Activated CD4-positive, alpha-beta T cell treated with anti-CD3 and anti-CD28 coated beads, Interleukin-2, amount 10 ng/mL, durations not matched to agents 7 days and 5 days (primary cell): Measurements from ENCODE around the gene CXCR2. TPM values are rescaled to one million over a fixed set of nuclear protein-coding genes. Genes with fewer than 3 reads are reported as not detected.
A peak's percentile ranks its signal among the peaks of the same experiment; 100 is the strongest.
"Not testable (repeated sequence)": the region's sequence is repeated elsewhere in the genome, so short reads cannot be mapped to it uniquely, and the experiment has no call there.

Source experiments
- CTCF ChIA-PET: fragments of 350-600 bp; sonication (Branson Sonifier 250); formaldehyde crosslinking; loops from one replicate; lab custom pipeline; 2021; ENCODE audit warnings: antibody characterized with exemption; lab: Charles Lee
- POLR2A ChIA-PET: fragments of 350-600 bp; sonication (Branson Sonifier 250); formaldehyde crosslinking; loops from one replicate; lab custom pipeline; 2021; ENCODE audit warnings: antibody characterized with exemption; lab: Charles Lee
- DNase-seq: peaks from one replicate; pipeline ENCODE4 v3.0.0-alpha.2; 2020
- H3K27ac Mint-ChIP-seq: one replicate; pipeline ENCODE4 v1.8.0; 2021; ENCODE audit warnings: mild to moderate bottlenecking, moderate library complexity, mixed read lengths
- H3K27me3 Mint-ChIP-seq: one replicate; pipeline ENCODE4 v1.8.0; 2021; ENCODE audit warnings: mixed read lengths
- H3K36me3 Mint-ChIP-seq: one replicate; pipeline ENCODE4 v1.8.0; 2021; ENCODE audit warnings: low read depth, mixed read lengths
- H3K4me1 Mint-ChIP-seq: one replicate; pipeline ENCODE4 v1.8.0; 2021; ENCODE audit warnings: mixed read lengths
- H3K4me3 Mint-ChIP-seq: one replicate; pipeline ENCODE4 v1.8.0; 2021; ENCODE audit warnings: mild to moderate bottlenecking, moderate library complexity, mixed read lengths
- H3K9me3 Mint-ChIP-seq: one replicate; pipeline ENCODE4 v1.8.0; 2021; ENCODE audit warnings: mixed read lengths
- total RNA-seq, 2 experiments: library from RNA; stranded (reverse); gene quantifications; one replicate each; pipeline ENCODE4 v1.2.3, GENCODE V29; 2021

The CXCR2 gene
- total RNA-seq, 2 experiments from 2014 or later, result 0.20 to 0.37 TPM

DNA sequence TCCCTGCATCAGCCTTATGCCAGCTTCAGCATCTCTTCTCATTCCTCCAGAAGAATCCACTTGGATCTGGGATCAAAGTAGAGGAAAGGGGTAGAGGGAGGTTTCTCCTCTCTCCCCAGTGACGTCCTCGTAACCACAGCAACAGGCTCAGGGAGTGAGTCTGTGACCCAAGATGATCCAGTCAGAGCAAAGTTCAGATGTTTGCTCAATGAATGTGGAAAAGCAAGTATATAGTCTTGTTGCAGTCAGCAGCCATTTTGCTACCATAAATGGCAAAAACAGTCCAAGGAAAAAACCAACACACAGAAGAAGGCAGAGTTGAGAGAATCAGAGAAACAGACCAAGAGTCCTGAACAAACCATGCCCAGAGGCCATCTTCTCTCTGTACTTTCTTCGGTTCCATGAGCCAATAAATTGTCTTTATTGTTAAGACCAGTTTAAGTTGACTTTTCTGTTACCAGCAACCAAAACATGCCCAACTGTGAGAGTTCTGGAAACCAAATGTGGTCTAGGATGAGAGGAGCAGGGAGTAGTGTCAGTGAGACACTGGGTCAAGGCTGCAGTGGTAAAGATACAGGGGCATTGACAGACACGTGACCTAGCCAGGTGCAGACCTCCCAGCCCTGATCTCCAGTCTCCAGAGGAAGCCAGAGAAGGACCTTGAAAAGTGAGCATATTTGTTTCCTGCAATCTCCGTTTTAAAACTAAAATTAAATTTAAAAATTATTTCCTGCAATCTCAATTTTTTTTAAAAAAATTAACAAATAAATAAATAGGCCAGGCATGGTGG lies 44.1 kb downstream of the CXCR2 start:
- H3K36me3 Mint-ChIP-seq, result peaks cover 3% of the 10 kb centered on the region
- H3K27ac Mint-ChIP-seq, result no peak overlapping the region
- H3K27me3 Mint-ChIP-seq, result peaks cover 21% of the 10 kb centered on the region
- no peak for DNase-seq
- no peak overlapping the region for H3K4me3 Mint-ChIP-seq
- H3K9me3 Mint-ChIP-seq, result no peaks in the 10 kb centered on the region
- ChIA-PET POLR2A (interaction anchor here (0.6 kb wide), 1 partner anchor 61 kb away, joined by 4 read pairs; no protein-coding TSS in a partner anchor), CTCF (no interaction called here)
- H3K4me1 Mint-ChIP-seq, result peaks cover 32% of the 10 kb centered on the region

DNA sequence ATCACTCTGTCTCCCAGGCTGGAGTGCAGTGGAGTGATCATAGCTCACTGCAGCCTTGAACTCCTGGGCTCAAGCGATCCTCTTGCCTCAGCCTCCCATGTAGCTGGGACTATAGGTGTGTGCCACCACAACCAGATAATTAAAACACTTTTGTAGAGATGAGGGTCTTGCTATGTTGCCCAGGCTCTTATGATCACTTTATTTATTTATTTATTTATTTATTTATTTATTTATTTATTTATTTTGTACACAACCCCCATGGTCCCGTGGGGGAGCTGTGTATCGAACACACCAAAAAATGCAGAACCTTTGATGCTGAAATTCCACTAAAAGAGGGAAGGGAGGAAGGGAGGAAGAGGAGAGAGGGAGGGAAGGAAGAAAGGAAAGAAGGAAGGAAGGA lies 45.9 kb downstream of the CXCR2 start:
- not testable (repeated sequence) for H3K4me3 Mint-ChIP-seq, DNase-seq
- peaks cover 15% of the 10 kb centered on the region for H3K27me3 Mint-ChIP-seq

DNA sequence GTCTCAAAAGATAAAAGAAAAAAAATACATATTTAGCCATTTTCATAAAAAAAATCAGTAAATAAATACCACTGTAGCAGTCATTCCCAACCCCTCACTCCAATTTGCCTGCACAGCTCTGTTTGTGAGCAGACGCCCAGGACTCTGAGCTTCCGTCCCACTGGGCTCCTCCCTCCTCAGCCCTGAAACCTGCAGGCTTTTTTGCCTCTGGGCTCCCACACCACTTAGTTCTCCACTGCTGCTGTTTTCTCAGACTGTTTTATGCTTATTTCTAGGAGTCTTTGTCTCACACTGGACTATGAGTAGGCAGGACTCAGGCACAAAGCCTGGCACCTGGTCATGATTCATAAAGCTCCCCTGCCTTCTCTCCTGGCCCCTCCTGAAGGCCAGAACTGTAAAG lies 47.0 kb downstream of the CXCR2 start:
- no peak overlapping the region for H3K4me3 Mint-ChIP-seq
- no peak overlapping the region for H3K27ac Mint-ChIP-seq
- no peaks in the 10 kb centered on the region for H3K9me3 Mint-ChIP-seq
- ChIA-PET POLR2A (no interaction called here), CTCF (interaction anchor here (0.5 to 1.4 kb wide), 3 partner anchors 9 to 191 kb away, joined by 3 to 6 read pairs (median 3); no protein-coding TSS in a partner anchor)
- H3K4me1 Mint-ChIP-seq, result peaks cover 11% of the 10 kb centered on the region
- H3K36me3 Mint-ChIP-seq, result no peaks in the 10 kb centered on the region
- H3K27me3 Mint-ChIP-seq, result peaks cover 15% of the 10 kb centered on the region
- no peak for DNase-seq

More for the DNA sequence above, 45.9 kb downstream of the CXCR2 start:
- H3K4me1 Mint-ChIP-seq, result peaks cover 22% of the 10 kb centered on the region
- H3K27ac Mint-ChIP-seq, POLR2A ChIA-PET, H3K36me3 Mint-ChIP-seq, H3K9me3 Mint-ChIP-seq: not testable (repeated sequence)
- CTCF ChIA-PET, result interaction anchor here (0.7 to 0.9 kb wide), 2 partner anchors 15 to 18 kb away, joined by 3 to 6 read pairs; no protein-coding TSS in a partner anchor

DNA sequence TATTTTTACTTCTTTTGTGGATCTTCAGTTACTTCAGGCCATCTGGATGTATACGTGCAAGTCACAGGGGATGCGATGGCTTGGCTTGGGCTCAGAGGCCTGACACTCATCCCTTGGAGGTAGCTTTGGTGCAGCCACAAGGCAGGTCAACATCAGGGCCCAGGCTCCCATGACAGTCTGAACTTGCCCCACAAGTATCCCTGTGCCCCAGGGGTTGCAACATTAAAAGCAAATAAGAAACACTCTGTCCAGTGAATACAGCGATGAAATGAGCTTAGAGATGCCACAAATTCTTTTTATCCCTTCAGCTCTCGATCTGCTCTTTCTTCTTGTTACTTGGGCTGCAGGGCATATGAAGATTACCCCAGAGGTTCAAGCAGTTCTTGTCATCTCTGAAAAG lies 54.0 kb downstream of the CXCR2 start:
- H3K27me3 Mint-ChIP-seq, result peaks cover 16% of the 10 kb centered on the region
- H3K4me3 Mint-ChIP-seq, result no peak overlapping the region
- no peak for DNase-seq
- H3K4me1 Mint-ChIP-seq, result no peaks in the 10 kb centered on the region
- POLR2A ChIA-PET, result no interaction called here
- H3K27ac Mint-ChIP-seq, result no peak overlapping the region
- no peaks in the 10 kb centered on the region for H3K36me3 Mint-ChIP-seq
- H3K9me3 Mint-ChIP-seq, result no peaks in the 10 kb centered on the region
- CTCF ChIA-PET, result interaction anchor here (1.6 kb wide), 1 partner anchor 79 kb away, joined by 5 read pairs; no protein-coding TSS in a partner anchor

DNA sequence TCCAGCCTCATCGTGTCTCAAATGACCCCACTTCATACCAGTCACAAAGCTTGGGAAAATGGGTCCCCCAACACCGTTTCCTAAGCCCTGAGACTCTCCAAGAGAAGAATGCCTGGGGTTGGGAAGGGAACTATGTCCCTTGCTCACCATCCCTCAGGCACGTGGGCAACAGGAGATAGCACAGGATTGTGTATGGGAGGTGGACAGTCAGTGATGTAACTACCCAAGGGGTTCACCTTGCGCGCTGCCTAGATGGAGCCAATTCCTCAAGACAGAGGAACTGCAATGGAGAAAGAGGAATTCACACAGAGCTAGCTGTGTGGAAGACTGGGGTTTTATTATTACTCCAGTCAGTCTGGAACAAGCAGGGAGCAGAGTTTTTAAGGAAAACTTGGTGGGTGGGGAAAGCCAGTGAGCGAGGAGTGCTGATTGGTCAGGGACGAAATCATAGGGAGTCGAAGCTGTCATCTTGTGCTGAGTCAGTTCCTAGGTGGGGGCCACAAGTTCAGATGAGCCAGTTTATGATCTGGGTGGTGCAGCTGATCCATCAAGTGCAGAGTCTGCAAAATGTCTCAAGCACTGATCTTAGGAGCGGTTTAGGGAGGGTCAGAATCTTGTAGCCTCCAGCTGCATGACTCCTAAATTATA lies 54.8 kb downstream of the CXCR2 start:
- POLR2A ChIA-PET, result no interaction called here
- DNase-seq, result no peak
- Mint-ChIP-seq H3K9me3 (no peaks in the 10 kb centered on the region), H3K4me1 (no peaks in the 10 kb centered on the region), H3K36me3 (no peaks in the 10 kb centered on the region), H3K27me3 (peaks cover 16% of the 10 kb centered on the region), H3K27ac (no peak overlapping the region), H3K4me3 (no peak overlapping the region)
- CTCF ChIA-PET, result interaction anchor here (1.1 to 1.6 kb wide), 2 partner anchors 18 to 78 kb away, joined by 3 to 5 read pairs; no protein-coding TSS in a partner anchor

DNA sequence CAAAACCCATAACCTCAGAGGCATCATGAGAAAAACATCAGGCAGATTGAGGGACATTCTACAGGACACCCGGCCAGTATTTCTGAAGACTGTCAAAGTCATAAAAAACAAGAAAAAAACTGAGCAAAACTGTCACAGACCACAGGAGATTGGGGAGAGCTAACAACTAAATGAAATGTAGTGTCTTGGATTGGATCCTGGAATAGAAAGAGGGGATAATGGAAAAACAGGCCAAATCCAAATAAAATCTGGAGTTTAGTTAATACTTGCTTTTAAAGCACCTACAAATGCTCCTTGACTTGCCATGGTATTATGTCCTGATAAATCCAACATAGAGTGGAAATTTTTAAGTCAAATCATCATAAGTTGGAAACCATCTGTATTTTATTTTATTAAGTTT lies 58.5 kb downstream of the CXCR2 start:
- H3K36me3 Mint-ChIP-seq, result no peaks in the 10 kb centered on the region
- H3K27me3 Mint-ChIP-seq, result peaks cover 11% of the 10 kb centered on the region
- ChIA-PET POLR2A (no interaction called here), CTCF (interaction anchor here (1.4 to 1.8 kb wide), 2 partner anchors 18 to 46 kb away, joined by 3 to 6 read pairs; partner anchors contain the start of gene CXCR1)
- no peak overlapping the region for H3K27ac Mint-ChIP-seq
- no peak overlapping the region for H3K4me3 Mint-ChIP-seq
- DNase-seq, result no peak
- H3K4me1 Mint-ChIP-seq, result peaks cover 10% of the 10 kb centered on the region
- no peaks in the 10 kb centered on the region for H3K9me3 Mint-ChIP-seq

DNA sequence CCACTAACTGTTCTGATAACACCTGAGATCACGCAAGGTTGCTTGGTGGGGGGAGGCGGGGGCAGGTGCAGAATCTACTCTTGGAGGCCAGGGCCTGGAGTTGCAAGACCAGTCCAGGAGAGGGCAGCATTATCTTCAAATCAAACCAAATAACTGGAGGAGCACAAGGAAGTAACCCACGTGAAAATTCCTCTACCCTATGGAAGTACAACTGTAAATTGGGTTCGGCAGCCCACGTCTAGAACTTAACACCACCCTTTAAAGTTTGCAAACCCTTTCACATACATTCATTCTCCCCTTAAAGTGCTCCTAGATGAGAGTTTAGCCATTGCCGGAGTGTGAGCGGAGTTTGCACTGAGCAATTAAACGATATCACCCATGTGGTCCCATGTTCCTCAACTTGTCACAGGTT lies 60.5 kb downstream of the CXCR2 start:
- Mint-ChIP-seq H3K27ac (no peak overlapping the region), H3K36me3 (no peaks in the 10 kb centered on the region), H3K27me3 (peaks cover 4% of the 10 kb centered on the region)

More for the DNA sequence above, 60.5 kb downstream of the CXCR2 start:
- Mint-ChIP-seq H3K9me3 (no peaks in the 10 kb centered on the region), H3K4me3 (no peak overlapping the region), H3K4me1 (peaks cover 10% of the 10 kb centered on the region)
- POLR2A ChIA-PET, result no interaction called here
- CTCF ChIA-PET, result interaction anchor here (1.2 kb wide), 1 partner anchor 18 kb away, joined by 4 read pairs; no protein-coding TSS in a partner anchor
- DNase-seq, result peak; percentile 79

Other genes with a start within 250 kb of the CXCR2 start
- 10 to 100 TPM; 11.0 to 13.5 TPM for gene TNS1, start 123.0 kb upstream of the CXCR2 start, total RNA-seq
- 1 to 10 TPM; 2.1 to 2.7 TPM for gene RUFY4, start 56.8 kb upstream of the CXCR2 start, total RNA-seq
- gene CXCR1, start 40.9 kb downstream of the CXCR2 start, total RNA-seq, result 1 to 10 TPM in 1 of 2 experiments, under 1 TPM in 1; 0.99 to 1.1 TPM
- gene ARPC2, start 91.2 kb downstream of the CXCR2 start, total RNA-seq, result 100 to 1,000 TPM; 708 to 729 TPM
- gene GPBAR1, start 135.0 kb downstream of the CXCR2 start, total RNA-seq, result 1 to 10 TPM; 1.0 to 1.2 TPM
- 10 to 100 TPM; 42.3 to 51.1 TPM for gene AAMP, start 144.1 kb downstream of the CXCR2 start, total RNA-seq
- 10 to 100 TPM; 34.0 to 39.1 TPM for gene PNKD, start 144.5 kb downstream of the CXCR2 start, total RNA-seq
- gene TMBIM1, start 166.5 kb downstream of the CXCR2 start, total RNA-seq, result 100 to 1,000 TPM in 1 of 2 experiments, 10 to 100 TPM in 1; 99.3 to 101 TPM
- not detected for gene CATIP, start 230.8 kb downstream of the CXCR2 start, total RNA-seq